Endodermal cell (in vitro differentiated cells): Measurements from ENCODE around the gene ADAMTS16. TPM values are rescaled to one million over a fixed set of nuclear protein-coding genes. Genes with fewer than 3 reads are reported as not detected.

Experiments
- DNase-seq: peaks from one replicate; pipeline ENCODE4 v3.0.0-alpha.2; 2017
- H3K27ac ChIP-seq: 2 replicates; pipeline ENCODE4 v1.5.1; 2013; ENCODE audit warnings: mild to moderate bottlenecking, low read depth, low read length, moderate library complexity
- H3K27me3 ChIP-seq: 2 replicates; pipeline ENCODE4 v1.6.1; 2013; ENCODE audit warnings: mild to moderate bottlenecking, low read length, moderate library complexity; ENCODE audit not compliant: insufficient read depth, control insufficient read depth, poor library complexity, severe bottlenecking
- H3K36me3 ChIP-seq: 2 replicates; pipeline ENCODE4 v1.7.0; 2013; ENCODE audit warnings: mild to moderate bottlenecking, low read length, moderate library complexity; ENCODE audit not compliant: control insufficient read depth, insufficient read depth
- H3K4me1 ChIP-seq: one replicate; pipeline ENCODE4 v1.7.0; 2013; ENCODE audit warnings: low read length; ENCODE audit not compliant: control insufficient read depth, insufficient read depth
- H3K4me3 ChIP-seq: 2 replicates; pipeline ENCODE4 v1.5.1; 2013; ENCODE audit warnings: mild to moderate bottlenecking, low read length, moderate library complexity
- H3K9ac ChIP-seq: 2 replicates; pipeline ENCODE4 v1.6.1; 2013; ENCODE audit warnings: mild to moderate bottlenecking, low read length, moderate library complexity; ENCODE audit not compliant: poor library complexity, severe bottlenecking; ENCODE audit errors: extremely low read depth
- H3K9me3 ChIP-seq: 2 replicates; pipeline ENCODE4 v1.6.1; 2013; ENCODE audit warnings: mild to moderate bottlenecking, low read length, moderate library complexity; ENCODE audit not compliant: control insufficient read depth
- H3K27ac Mint-ChIP-seq: 2 replicates; pipeline ENCODE4 v1.8.0; 2020; ENCODE audit warnings: mixed read lengths
- H3K27me3 Mint-ChIP-seq: 2 replicates; pipeline ENCODE4 v1.8.0; 2021; ENCODE audit warnings: mild to moderate bottlenecking, mixed read lengths; ENCODE audit not compliant: insufficient read depth
- H3K36me3 Mint-ChIP-seq: 2 replicates; pipeline ENCODE4 v1.8.0; 2020; ENCODE audit warnings: low read depth, mixed read lengths
- H3K4me1 Mint-ChIP-seq: 2 replicates; pipeline ENCODE4 v1.8.0; 2020; ENCODE audit warnings: mixed read lengths
- H3K4me3 Mint-ChIP-seq: 2 replicates; pipeline ENCODE4 v1.8.0; 2020; ENCODE audit warnings: mild to moderate bottlenecking, moderate library complexity, mixed read lengths
- H3K9me3 Mint-ChIP-seq: 2 replicates; pipeline ENCODE4 v1.8.0; 2020; ENCODE audit warnings: mild to moderate bottlenecking, mixed read lengths
- CTCF ChIP-seq: fragments of 200-600 bp; sonication (generic); conservative IDR thresholded peaks from 2 replicates; pipeline ENCODE4 v1.5.0; 2021; ENCODE audit warnings: antibody characterized with exemption, mild to moderate bottlenecking
- WGBS, 2 experiments: methylation state at CpG; one replicate each; pipeline versions ENCODE4 v1.1.5 to v1.1.7; 2013; ENCODE audit warnings: missing lambda C conversion rate in 2 of 2, mixed read lengths in 1 of 2; ENCODE audit not compliant: insufficient coverage in 1 of 2, insufficient read length in 1 of 2; 5-methylcytosine and 5-hydroxymethylcytosine counted together
- total RNA-seq, 2 donors: library from RNA; stranded (reverse); fragmentation: NEBNext Ultra II Directional in 1 of 2; extraction: Animal tissue kit (Norgen Biotek cat#: 25700) in 1 of 2; gene quantifications; 2 replicates in 1 of 2; 3 replicates in 1 of 2; pipeline ENCODE4 v1.2.1, GENCODE V29; 2021

Gene ADAMTS16
- total RNA-seq, 2 donors from 2014 or later = 0.77 to 7.4 TPM

- peak overlapping the region; percentile 67 for H3K4me3 ChIP-seq
- no peaks in the 10 kb centered on the region for H3K27me3 ChIP-seq
- H3K4me1 ChIP-seq = peaks cover 17% of the 10 kb centered on the region
- Mint-ChIP-seq H3K9me3 (peaks cover 2% of the 10 kb centered on the region), H3K27me3 (no peaks in the 10 kb centered on the region), H3K27ac (peak overlapping the region; percentile 96), H3K36me3 (peaks cover 2% of the 10 kb centered on the region), H3K4me1 (peaks cover 73% of the 10 kb centered on the region), H3K4me3 (peak overlapping the region; percentile 34)
- H3K36me3 ChIP-seq = no peaks in the 10 kb centered on the region
- DNase-seq = peak; percentile 64
- no peak overlapping the region for H3K9ac ChIP-seq
- 27 to 40% methylated on average over 1 to 5 of the region's 5 CpGs for WGBS, 2 experiments
- H3K9me3 ChIP-seq = no peaks in the 10 kb centered on the region
- peak; percentile 27 for TF ChIP-seq CTCF
- no peak overlapping the region for H3K27ac ChIP-seq
Observed at GRCh38 chr5:5179079-5179478, 38.9 kb downstream of the ADAMTS16 start.

- TF ChIP-seq CTCF = peak; percentile 27
- H3K36me3 ChIP-seq = no peaks in the 10 kb centered on the region
- no peaks in the 10 kb centered on the region for H3K27me3 ChIP-seq
- Mint-ChIP-seq H3K4me3 (peak overlapping the region; percentile 34), H3K9me3 (no peaks in the 10 kb centered on the region), H3K27me3 (no peaks in the 10 kb centered on the region), H3K27ac (peak overlapping the region; percentile 96), H3K36me3 (no peaks in the 10 kb centered on the region), H3K4me1 (peaks cover 73% of the 10 kb centered on the region)
- peaks cover 17% of the 10 kb centered on the region for H3K4me1 ChIP-seq
- no peak overlapping the region for H3K27ac ChIP-seq
- no peaks in the 10 kb centered on the region for H3K9me3 ChIP-seq
- H3K4me3 ChIP-seq = peak overlapping the region; percentile 67
- 2% methylated on average over 4 of the region's 4 CpGs; no CpG with 5 or more reads in 1 of the 2 experiments for WGBS, 2 experiments
- H3K9ac ChIP-seq = peak overlapping the region; percentile 32
- peak; percentile 97 for DNase-seq
Observed at GRCh38 chr5:5179597-5179996, 39.5 kb downstream of the ADAMTS16 start.

GRCh38 chr5:5181650-5182324 lies 41.7 kb downstream of the ADAMTS16 start:
- Histone ChIP-seq H3K27me3 (no peaks in the 10 kb centered on the region), H3K36me3 (no peaks in the 10 kb centered on the region), H3K9me3 (no peaks in the 10 kb centered on the region), H3K27ac (no peak overlapping the region), H3K9ac (no peak overlapping the region), H3K4me1 (peaks cover 17% of the 10 kb centered on the region), H3K4me3 (no peak overlapping the region)
- Mint-ChIP-seq H3K4me1 (peaks cover 76% of the 10 kb centered on the region), H3K9me3 (no peaks in the 10 kb centered on the region), H3K27ac (peak overlapping the region; percentile 65), H3K27me3 (no peaks in the 10 kb centered on the region), H3K36me3 (no peaks in the 10 kb centered on the region), H3K4me3 (no peak overlapping the region)
- 68 to 72% methylated on average over 8 to 14 of the region's 14 CpGs for WGBS, 2 experiments
- TF ChIP-seq CTCF = no peak
- peak; percentile 70 for DNase-seq
